NOMO-1 (cell line): Measurements from ENCODE around the gene ST8SIA1.

Experiments used
- DNase-seq, 2 experiments: peaks; one replicate each; lab custom pipeline; 2025; ENCODE audit not compliant: unreplicated experiment in 2 of 2; lab: John Stamatoyannopoulos, UW

Gene ST8SIA1

GRCh38 chr12:22248121-22248520 is 86.4 kb downstream of the ST8SIA1 start:
- DNase-seq = no peak

GRCh38 chr12:22246217-22246846 is 88.2 kb downstream of the ST8SIA1 start:
- no peak for DNase-seq

GRCh38 chr12:22242726-22243125 is 91.8 kb downstream of the ST8SIA1 start:
- DNase-seq = no peak

- DNase-seq = no peak
These were observed 96.3 kb downstream of the ST8SIA1 start for GRCh38 chr12:22238211-22238610.

DNA sequence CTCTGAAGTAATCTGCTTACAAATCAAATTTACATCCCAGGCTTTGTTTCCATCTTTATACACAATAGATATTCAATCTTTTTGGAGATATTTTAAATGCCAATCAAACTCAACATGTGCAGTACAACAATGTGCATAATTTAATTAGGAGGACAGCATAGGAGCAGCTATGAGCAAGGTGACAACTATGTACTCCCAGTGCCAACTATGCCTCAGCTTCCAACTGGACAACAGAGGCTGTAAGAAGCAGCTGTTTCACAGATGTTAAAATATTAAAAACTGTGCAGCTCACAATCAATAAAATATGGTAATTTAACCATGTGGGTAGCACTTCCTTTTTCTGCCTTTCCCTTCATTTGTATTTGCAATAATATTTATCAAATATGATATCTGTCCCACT is 99.9 kb downstream of the ST8SIA1 start:
- DNase-seq = no peak

DNA sequence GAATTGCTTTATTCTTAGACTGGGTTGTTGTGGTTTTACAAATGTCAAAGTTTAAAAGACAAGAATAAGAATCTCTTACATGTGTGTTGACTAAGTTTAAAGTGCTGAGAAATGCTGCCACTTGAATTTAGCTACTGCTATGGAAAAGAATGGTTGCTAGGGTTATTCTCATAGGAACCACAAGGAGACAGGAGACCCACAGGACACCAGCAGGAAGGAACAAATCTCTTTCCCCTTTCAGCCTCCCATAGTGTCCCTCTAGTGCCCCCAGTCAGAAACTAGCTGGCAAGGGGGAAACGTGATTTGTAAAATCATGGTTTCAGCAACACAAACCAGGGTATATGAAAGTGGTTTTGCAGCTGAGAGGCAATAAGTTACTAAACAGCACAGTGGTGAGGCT is 102.7 kb downstream of the ST8SIA1 start:
- no peak for DNase-seq

DNA sequence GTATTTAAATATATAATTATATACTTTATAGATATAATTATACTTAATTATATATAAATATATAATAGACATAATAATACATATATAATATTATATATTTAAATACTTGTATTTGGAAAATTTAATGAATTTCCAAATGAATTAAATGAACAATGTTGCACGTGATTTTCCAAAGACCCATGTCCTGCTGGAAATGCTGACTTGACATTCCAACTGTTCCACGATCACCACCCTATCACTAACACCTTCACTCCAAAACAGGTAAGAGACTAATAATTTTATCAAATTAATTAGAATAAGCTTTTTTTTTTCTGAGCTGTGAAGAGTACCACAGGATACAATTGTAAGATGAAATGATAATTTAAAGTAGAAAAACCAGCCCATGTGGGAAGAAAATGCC is 103.4 kb downstream of the ST8SIA1 start:
- DNase-seq = no peak

- DNase-seq = no peak
These were observed 104.2 kb downstream of the ST8SIA1 start for GRCh38 chr12:22230280-22230794.

GRCh38 chr12:22229652-22230279 is 104.7 kb downstream of the ST8SIA1 start:
- no peak for DNase-seq

GRCh38 chr12:22228022-22228875 is 106.3 kb downstream of the ST8SIA1 start:
- DNase-seq = no peak

DNA sequence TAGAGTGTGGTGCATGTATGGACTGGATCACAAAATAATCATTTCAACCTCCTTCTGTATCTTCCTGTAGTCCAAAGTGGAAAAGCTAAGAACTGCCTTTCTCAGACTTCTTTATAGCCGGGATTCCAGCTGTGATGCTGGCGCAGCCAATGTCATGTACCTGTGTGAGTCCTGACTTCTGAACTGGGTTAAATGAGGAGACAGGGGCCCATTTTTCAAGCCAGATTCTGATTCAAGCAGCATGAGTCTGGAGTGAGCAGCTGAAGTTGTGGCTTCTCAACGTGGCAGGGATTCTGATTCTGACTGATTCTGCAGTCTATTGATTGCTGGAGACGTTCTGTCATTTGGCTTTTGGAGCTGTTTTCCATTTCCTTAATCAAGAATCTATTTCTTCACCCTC is 111.2 kb downstream of the ST8SIA1 start:
- DNase-seq = no peak

GRCh38 chr12:22217556-22217955 is 117.0 kb downstream of the ST8SIA1 start:
- DNase-seq = no peak

- DNase-seq = peak in 1 of 2 experiments; percentile 23
These were observed 118.8 kb downstream of the ST8SIA1 start for GRCh38 chr12:22215467-22216253.

DNA sequence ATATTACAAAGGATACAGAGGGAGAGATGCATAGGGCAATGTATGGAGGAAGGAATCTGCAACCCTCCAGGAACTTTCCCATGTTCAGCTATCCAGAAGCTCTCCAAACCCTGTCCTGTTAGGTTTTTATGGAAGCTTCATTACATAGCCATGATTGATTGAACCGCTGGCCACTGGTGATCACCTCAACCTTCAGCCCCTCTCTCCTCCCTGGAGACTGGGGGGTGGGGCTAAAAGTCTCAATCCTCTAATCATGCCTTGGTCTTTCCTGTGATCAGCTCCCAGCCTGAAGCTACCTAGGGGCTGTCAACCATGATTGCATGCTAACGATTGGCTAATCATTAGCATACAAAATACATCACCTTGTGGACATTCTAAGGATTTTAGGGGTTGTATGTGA is 123.4 kb downstream of the ST8SIA1 start:
- no peak for DNase-seq

GRCh38 chr12:22209422-22209821 is 125.1 kb downstream of the ST8SIA1 start:
- DNase-seq = no peak

- DNase-seq = no peak
These were observed 128.3 kb downstream of the ST8SIA1 start for GRCh38 chr12:22206111-22206728.

GRCh38 chr12:22204391-22204790 is 130.1 kb downstream of the ST8SIA1 start:
- no peak for DNase-seq

GRCh38 chr12:22202847-22203246 is 131.7 kb downstream of the ST8SIA1 start:
- no peak for DNase-seq

- DNase-seq = no peak
These were observed 133.4 kb downstream of the ST8SIA1 start for GRCh38 chr12:22201101-22201500.

DNA sequence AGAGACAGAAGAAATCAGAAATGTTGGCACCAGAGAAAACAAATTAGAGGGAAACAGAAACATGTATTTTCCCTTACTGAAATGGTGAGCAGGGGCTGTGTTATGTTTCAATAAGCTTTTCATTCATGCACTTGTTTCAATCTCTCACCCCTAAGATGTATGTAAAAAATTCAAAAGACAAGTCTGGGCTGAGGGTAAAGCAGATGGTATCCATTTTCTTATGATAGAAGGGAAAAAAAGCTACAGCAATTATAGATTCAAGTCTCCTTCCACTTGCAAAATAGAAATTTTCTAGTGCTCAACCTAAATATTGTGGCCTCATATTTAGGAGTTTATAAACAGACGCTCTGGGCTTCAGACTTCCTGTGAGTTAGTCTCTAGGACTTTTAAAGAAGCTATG is 138.3 kb downstream of the ST8SIA1 start:
- no peak for DNase-seq
